ENCODE data around the gene ZNF423. TPM values are rescaled to one million over a fixed set of nuclear protein-coding genes. Genes with fewer than 3 reads are reported as not detected.

ZNF423 gene
- total RNA-seq, 4 donors from 2014 or later = 4.1 to 20.2 (median 10.3) TPM

- TF ChIP-seq CTCF (IDR thresholded peaks at IDR 0.05; ENCODE audit: low read depth) = no peak
These were observed 223.7 kb downstream of the ZNF423 start for GRCh38 chr16:49632086-49632794.

- TF ChIP-seq CTCF (IDR thresholded peaks at IDR 0.05; ENCODE audit: low read depth) = no peak
These were observed 224.5 kb downstream of the ZNF423 start for GRCh38 chr16:49631187-49632041.

- TF ChIP-seq CTCF (IDR thresholded peaks at IDR 0.05; ENCODE audit: low read depth) = no peak
These were observed 225.1 kb downstream of the ZNF423 start for GRCh38 chr16:49630783-49631182.

- no peak for TF ChIP-seq CTCF (IDR thresholded peaks at IDR 0.05; ENCODE audit: low read depth)
These were observed 226.1 kb downstream of the ZNF423 start for GRCh38 chr16:49629851-49630250.

GRCh38 chr16:49628148-49628547 lies 227.8 kb downstream of the ZNF423 start:
- TF ChIP-seq CTCF (IDR thresholded peaks at IDR 0.05; ENCODE audit: low read depth) = no peak

GRCh38 chr16:49625311-49626065 lies 230.4 kb downstream of the ZNF423 start:
- TF ChIP-seq CTCF (IDR thresholded peaks at IDR 0.05; ENCODE audit: low read depth) = no peak

Data from subcutaneous adipose tissue (tissue), 4 donors.